ENCODE measurements around the gene DND1.
"Not testable (repeated sequence)": the region's sequence is repeated elsewhere in the genome, so short reads cannot be mapped to it uniquely, and the experiment has no call there.

- TF ChIP-seq CTCF, POLR2A (IDR thresholded peaks at IDR 0.05): not testable (repeated sequence)
Observed at GRCh38 chr5:140720738-140721137, 47.4 kb upstream of the DND1 start.

Measured in right lobe of liver (tissue), 4 donors.